ENCODE data around the gene OSGEP.
A peak's percentile ranks its signal among the peaks of the same experiment; 100 is the strongest.

Gene OSGEP

GRCh38 chr14:20428802-20429201 lies 25.8 kb downstream of the OSGEP start:
- DNase-seq, result no peak

DNA sequence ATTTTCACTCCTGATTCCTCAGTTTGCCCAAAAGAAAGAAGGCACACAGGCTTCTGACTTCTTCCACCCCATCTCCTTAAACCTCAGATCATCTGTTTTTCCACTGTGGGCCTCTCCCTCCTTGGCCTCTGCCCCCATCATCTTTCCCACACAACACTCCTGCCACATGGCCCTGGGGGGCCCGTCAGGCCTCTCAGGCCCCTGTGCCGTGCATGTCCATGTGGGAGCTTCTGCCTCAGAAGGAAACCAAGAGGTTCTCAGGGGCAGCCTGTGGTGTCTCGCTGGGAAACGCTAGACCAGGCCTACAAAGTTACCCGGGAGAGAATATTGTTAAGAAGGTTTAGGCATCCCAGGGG lies 26.6 kb downstream of the OSGEP start:
- no peak for DNase-seq

GRCh38 chr14:20427231-20428009 lies 27.2 kb downstream of the OSGEP start:
- no peak for DNase-seq

DNA sequence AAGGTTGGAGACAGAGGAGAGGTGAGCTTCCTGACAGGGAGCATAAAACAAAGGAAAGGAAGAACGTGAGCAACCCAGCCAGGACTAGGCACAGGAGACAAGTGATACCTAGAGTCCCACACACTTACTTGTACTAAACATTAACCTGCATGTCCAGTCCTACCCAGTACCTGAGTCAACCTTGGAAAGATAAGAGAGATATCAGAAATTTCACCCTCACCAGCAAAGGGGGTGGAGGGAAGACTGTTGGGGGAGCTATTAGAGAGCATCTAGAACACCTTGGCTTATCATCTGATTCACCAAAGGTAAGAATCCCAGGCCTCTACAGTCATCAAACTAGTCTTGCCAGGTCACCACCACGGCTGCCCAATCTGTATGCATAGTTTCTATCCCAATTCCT lies 29.8 kb downstream of the OSGEP start:
- no peak for DNase-seq

GRCh38 chr14:20422886-20423285 lies 31.7 kb downstream of the OSGEP start:
- DNase-seq, result no peak

GRCh38 chr14:20421267-20421666 lies 33.3 kb downstream of the OSGEP start:
- DNase-seq, result no peak

- DNase-seq, result no peak
Measured at GRCh38 chr14:20419419-20419818, 35.2 kb downstream of the OSGEP start.

DNA sequence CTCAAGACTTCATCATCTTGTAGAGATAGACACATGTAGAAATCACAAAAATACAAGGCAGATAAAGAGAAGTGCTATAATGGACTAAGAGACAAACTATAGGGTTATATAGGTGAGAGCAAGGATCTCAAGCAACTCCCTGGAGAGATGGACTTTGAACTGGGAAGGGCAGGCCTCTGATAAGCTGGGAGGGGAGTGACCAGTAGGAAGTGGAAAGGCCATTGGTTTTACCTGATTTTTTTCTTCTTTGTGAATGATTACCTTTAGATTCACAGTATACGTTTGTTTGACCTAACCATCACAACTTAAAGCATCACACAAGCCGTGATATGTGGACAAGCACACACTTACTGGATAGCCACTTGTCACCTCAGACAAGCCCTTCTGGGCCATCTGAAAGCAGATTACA lies 36.1 kb downstream of the OSGEP start:
- DNase-seq, result no peak

DNA sequence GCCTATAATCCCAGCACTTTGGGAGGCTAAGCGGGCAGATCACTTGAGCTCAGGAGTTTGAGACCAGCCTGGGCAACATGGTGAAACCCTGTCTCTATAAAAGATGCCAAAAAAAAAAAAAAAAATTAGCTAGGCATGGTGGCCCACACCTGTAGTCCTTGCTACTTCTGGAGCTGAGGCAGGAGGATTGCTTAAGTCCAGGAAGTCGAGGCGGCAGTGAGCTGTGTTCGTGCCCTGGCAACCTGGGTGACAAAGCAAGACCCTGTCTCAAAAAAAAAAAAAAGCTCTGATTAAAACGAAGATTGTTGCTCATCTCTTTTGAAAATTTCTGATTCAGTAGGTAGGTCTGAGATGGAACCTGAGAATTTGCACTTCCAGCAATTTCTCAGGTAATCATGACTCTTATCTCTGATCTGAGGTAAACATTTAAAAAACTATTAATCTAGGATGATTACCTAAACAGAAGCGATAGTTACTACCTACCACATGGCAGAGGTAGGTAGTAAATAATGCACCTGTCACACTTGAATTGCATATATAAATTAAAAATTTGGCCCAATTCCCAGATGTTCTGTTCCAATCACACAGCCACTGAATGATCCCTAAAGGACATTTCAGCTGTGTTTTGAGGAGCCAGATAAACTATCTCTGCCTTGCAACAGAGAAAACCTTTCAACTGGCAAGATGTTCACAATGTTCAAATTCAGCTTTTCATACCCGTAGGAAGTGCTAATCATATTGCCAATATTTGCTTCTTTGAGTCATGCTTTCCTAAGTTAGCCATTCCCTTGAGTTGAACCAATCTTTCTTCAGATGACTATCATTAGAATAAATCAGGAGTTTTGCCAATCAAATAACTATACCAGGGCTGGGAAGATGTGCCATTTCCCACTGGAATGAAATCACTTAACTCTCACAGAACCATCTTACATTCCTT lies 37.1 kb downstream of the OSGEP start:
- DNase-seq, result no peak

GRCh38 chr14:20416223-20416622 lies 38.4 kb downstream of the OSGEP start:
- DNase-seq, result no peak

GRCh38 chr14:20415782-20416206 lies 38.8 kb downstream of the OSGEP start:
- DNase-seq, result no peak

- no peak for DNase-seq
Measured at GRCh38 chr14:20413744-20414082, 40.9 kb downstream of the OSGEP start.

- peak; percentile 73 for DNase-seq
Measured at GRCh38 chr14:20412876-20413743, 41.5 kb downstream of the OSGEP start, which contains the start of gene TEP1. TSS of gene TEP1 (minus strand) at chr14:20413501. CDS start at chr14:20408439, 5,062 bp downstream.

- no peak for DNase-seq
Measured at GRCh38 chr14:20412411-20412810, 42.2 kb downstream of the OSGEP start.

- DNase-seq, result no peak
Measured at GRCh38 chr14:20409226-20409625, 45.4 kb downstream of the OSGEP start.

DNA sequence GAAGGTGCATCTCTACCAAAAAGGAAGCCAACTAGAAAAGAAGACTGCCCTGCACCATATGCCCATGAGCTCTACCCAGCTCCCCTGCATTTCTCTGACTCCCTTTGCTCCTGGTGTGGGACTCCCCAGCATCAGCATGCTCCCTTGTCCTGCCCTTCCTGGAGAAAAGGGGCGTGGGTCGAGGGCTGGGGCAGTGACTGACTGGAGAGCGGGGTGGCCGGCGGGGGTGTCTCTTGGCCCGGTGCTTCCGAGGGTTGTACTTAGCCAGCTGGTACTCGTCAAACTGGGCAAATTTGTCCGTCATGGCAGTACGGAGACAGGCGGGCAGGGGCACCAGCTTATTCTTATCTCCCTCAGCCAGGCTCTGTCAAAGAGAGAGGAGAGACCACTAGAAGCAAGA lies 51.1 kb downstream of the OSGEP start:
- no peak for DNase-seq

GRCh38 chr14:20400965-20401593 lies 53.5 kb downstream of the OSGEP start:
- DNase-seq, result no peak

- DNase-seq, result no peak
Measured at GRCh38 chr14:20400589-20400964, 54.0 kb downstream of the OSGEP start.

GRCh38 chr14:20397511-20397910 lies 57.1 kb downstream of the OSGEP start:
- DNase-seq, result no peak

Data from stimulated activated naive CD4-positive, alpha-beta T cell treated with Interleukin-2 at 50 U/mL for 16 hours (primary cell).